Transverse colon (tissue), 4 donors: ENCODE results near the gene VSTM2L.

ENCODE experiments used
- CTCF ChIP-seq, 5 experiments: fragments of 200-600 bp in 3 of 5; fragments of 450-650 bp in 2 of 5; sonication (generic) in 3 of 5; IDR thresholded peaks; 1 replicate in 2 of 5; 2 replicates in 3 of 5; pipeline ENCODE4 v1.5.1; 2016 to 2017; ENCODE audit warnings: antibody characterized with exemption in 5 of 5, inconsistent platforms in 3 of 5, mild to moderate bottlenecking in 2 of 5, moderate library complexity in 1 of 5
- EP300 ChIP-seq: sonication (generic); formaldehyde crosslinking; IDR thresholded peaks from one replicate; pipeline ENCODE4 v1.6.1; 2017; ENCODE audit warnings: antibody characterized with exemption, low read depth
- POLR2A ChIP-seq: fragments of 450-650 bp; IDR thresholded peaks from one replicate; pipeline ENCODE4 v1.6.1; 2016; ENCODE audit warnings: antibody characterized with exemption, mild to moderate bottlenecking, moderate library complexity
- POLR2AphosphoS5 ChIP-seq, 3 donors: sonication (generic); formaldehyde crosslinking; IDR thresholded peaks; one replicate each; pipeline ENCODE4 v1.6.1; 2016; ENCODE audit warnings: antibody characterized with exemption in 3 of 3

- TF ChIP-seq POLR2AphosphoS5 (IDR thresholded peaks at IDR 0.05) (no peak), CTCF (IDR thresholded peaks at IDR 0.05) (no peak), POLR2A (no peak), EP300 (no peak)
Measured at GRCh38 chr20:37873884-37874283, 29.0 kb upstream of the VSTM2L start.
